Parathyroid adenoma (tissue), 2 donors: ENCODE data around the gene PPIE.
"Not testable (repeated sequence)": the region's sequence is repeated elsewhere in the genome, so short reads cannot be mapped to it uniquely, and the experiment has no call there.

Source experiments
- H2AFZ ChIP-seq: fragments of 300-600 bp; sonication (generic); one replicate; pipeline ENCODE4 v1.7.0; 2017; ENCODE audit warnings: antibody characterized with exemption, mild to moderate bottlenecking
- H3K27ac ChIP-seq: fragments of 300-600 bp; sonication (generic); one replicate; pipeline ENCODE4 v1.7.0; 2017
- H3K27me3 ChIP-seq: fragments of 300-600 bp; sonication (generic); one replicate; pipeline ENCODE4 v1.7.0; 2017; ENCODE audit warnings: low read length; ENCODE audit not compliant: control insufficient read depth, insufficient read depth
- H3K36me3 ChIP-seq: fragments of 300-600 bp; sonication (generic); one replicate; pipeline ENCODE4 v1.7.0; 2017; ENCODE audit warnings: low read length; ENCODE audit not compliant: control insufficient read depth, insufficient read depth
- H3K4me1 ChIP-seq: fragments of 300-600 bp; sonication (generic); one replicate; pipeline ENCODE4 v1.7.0; 2017; ENCODE audit warnings: control low read depth
- H3K4me2 ChIP-seq: fragments of 300-600 bp; sonication (generic); one replicate; pipeline ENCODE4 v1.7.0; 2017; ENCODE audit warnings: low read length
- H3K4me3 ChIP-seq: fragments of 300-600 bp; sonication (generic); one replicate; pipeline ENCODE4 v1.7.0; 2017; ENCODE audit warnings: low read depth, low read length
- H3K79me2 ChIP-seq: fragments of 300-600 bp; sonication (generic); one replicate; pipeline ENCODE4 v1.7.0; 2017; ENCODE audit warnings: control low read depth
- H3K9ac ChIP-seq: fragments of 300-600 bp; sonication (generic); one replicate; pipeline ENCODE4 v1.7.0; 2017; ENCODE audit warnings: mild to moderate bottlenecking
- H3K9me3 ChIP-seq: fragments of 300-600 bp; sonication (generic); one replicate; pipeline ENCODE4 v1.7.0; 2017; ENCODE audit warnings: low read length; ENCODE audit not compliant: control insufficient read depth
- CTCF ChIP-seq: fragments of 300-600 bp; sonication (generic); IDR thresholded peaks from one replicate; pipeline ENCODE4 v1.7.0; 2017; ENCODE audit warnings: antibody characterized with exemption, mild to moderate bottlenecking
- donor health status: primary hyperparathyroidism.

The PPIE gene

DNA sequence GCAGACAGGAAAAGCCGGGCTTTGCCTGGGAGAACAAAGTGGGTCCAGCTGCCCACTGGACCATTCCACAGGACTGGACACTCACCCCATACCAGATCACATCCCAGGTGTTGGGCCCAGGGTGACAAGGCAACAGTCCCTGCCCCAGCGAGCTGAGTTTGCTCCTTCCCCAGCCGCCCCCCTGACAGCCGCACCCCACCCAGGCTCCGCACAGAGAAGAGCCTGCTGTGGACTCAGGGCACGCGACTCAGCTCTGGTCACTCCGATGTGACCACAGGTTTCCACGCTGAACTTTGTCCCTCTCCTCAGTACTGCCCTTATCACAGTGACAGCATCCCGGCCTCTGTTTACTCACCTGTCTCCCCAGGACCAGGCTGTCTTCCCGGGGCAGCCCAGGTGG, 48.8 kb downstream of the PPIE start:
- no peak overlapping the region for H3K27ac ChIP-seq
- H3K9ac ChIP-seq = no peak overlapping the region
- H3K9me3 ChIP-seq = no peaks in the 10 kb centered on the region
- H3K79me2 ChIP-seq = no peaks in the 10 kb centered on the region
- H2AFZ ChIP-seq = no peak overlapping the region
- H3K4me1 ChIP-seq = no peaks in the 10 kb centered on the region
- H3K4me3 ChIP-seq = no peak overlapping the region
- H3K27me3 ChIP-seq = no peaks in the 10 kb centered on the region
- TF ChIP-seq CTCF = no peak
- no peaks in the 10 kb centered on the region for H3K36me3 ChIP-seq
- H3K4me2 ChIP-seq = no peak overlapping the region

- H3K4me1 ChIP-seq, H3K36me3 ChIP-seq, H3K4me2 ChIP-seq, H3K27ac ChIP-seq, H2AFZ ChIP-seq, H3K27me3 ChIP-seq, H3K4me3 ChIP-seq, H3K9ac ChIP-seq, H3K9me3 ChIP-seq, H3K79me2 ChIP-seq: not testable (repeated sequence)
These were observed 49.3 kb downstream of the PPIE start for GRCh38 chr1:39787964-39788363.

DNA sequence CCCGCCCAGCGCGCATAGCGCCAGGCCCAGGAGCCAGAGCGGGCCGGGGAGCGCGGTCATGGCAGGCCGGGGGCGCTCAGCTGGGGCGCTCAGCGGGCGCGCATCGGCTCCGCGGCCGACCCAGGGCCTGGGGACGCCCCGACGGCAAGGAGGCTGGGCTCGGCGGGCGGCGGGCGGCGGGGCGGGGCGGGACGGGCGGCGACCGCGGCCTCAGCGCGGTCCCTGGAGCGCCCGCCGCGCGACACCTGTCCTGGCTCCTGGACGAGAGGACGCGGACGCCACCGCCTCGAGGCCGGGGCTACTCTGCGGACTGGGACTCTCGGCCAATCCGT, 49.7 kb downstream of the PPIE start:
- H3K79me2 ChIP-seq = no peaks in the 10 kb centered on the region
- peak overlapping the region; percentile 26 for H3K4me2 ChIP-seq
- no peaks in the 10 kb centered on the region for H3K4me1 ChIP-seq
- no peaks in the 10 kb centered on the region for H3K36me3 ChIP-seq
- H3K4me3 ChIP-seq = no peak overlapping the region
- no peaks in the 10 kb centered on the region for H3K27me3 ChIP-seq
- H3K9ac ChIP-seq = no peak overlapping the region
- H3K27ac ChIP-seq = no peak overlapping the region
- H3K9me3 ChIP-seq = no peaks in the 10 kb centered on the region
- no peak overlapping the region for H2AFZ ChIP-seq
- TF ChIP-seq CTCF = no peak

- Histone ChIP-seq H3K9me3 (no peaks in the 10 kb centered on the region), H3K4me3 (no peak within 1 kb of the TSS), H3K36me3 (no peaks in the 10 kb centered on the region), H3K27me3 (peaks cover 2% of the 10 kb centered on the region), H3K27ac (no peak within 1 kb of the TSS), H3K79me2 (no peaks in the 10 kb centered on the region), H3K4me2 (peak within 1 kb of the TSS; percentile 26), H3K4me1 (no peaks in the 10 kb centered on the region), H3K9ac (no peak within 1 kb of the TSS), H2AFZ (peak within 1 kb of the TSS; percentile 46)
- TF ChIP-seq CTCF = no peak
These were observed 50.3 kb downstream of the PPIE start, which contains the start of gene BMP8B for GRCh38 chr1:39788758-39789570. TSS of gene BMP8B (minus strand) at chr1:39788865. CDS start at chr1:39788485, 380 bp downstream.

DNA sequence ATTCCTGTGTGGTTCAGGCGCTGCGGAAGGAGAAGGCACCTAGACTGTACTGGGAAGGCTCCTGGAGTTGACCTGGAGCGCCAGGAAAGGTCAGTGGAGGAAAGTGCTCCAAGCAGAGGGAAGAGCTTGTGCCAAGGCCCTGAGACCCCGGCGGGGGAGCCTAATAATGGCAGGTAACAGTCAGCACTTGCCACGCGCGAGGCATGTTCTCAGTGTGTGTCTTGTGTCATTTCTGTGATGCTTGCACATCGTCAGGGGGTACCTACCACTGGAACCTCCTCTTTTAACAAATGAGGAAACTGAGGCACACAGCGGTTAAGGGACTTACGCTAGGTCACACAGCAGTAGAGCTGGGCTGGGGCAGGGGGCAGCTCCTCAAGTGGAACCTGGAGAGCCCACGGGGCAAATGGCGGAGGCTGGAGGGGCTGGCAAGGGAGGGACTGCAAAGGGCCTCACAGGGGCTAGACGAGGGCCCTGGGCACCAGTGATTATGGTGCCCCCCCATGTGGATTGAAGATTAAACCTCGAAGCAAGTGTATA, 51.0 kb downstream of the PPIE start:
- H3K9ac ChIP-seq = no peak overlapping the region
- H3K27ac ChIP-seq = no peak overlapping the region
- no peak for TF ChIP-seq CTCF
- no peaks in the 10 kb centered on the region for H3K36me3 ChIP-seq
- H3K79me2 ChIP-seq = no peaks in the 10 kb centered on the region
- no peak overlapping the region for H3K4me3 ChIP-seq
- peak overlapping the region; percentile 46 for H2AFZ ChIP-seq
- no peak overlapping the region for H3K4me2 ChIP-seq
- no peaks in the 10 kb centered on the region for H3K9me3 ChIP-seq
- H3K27me3 ChIP-seq = peaks cover 2% of the 10 kb centered on the region
- no peaks in the 10 kb centered on the region for H3K4me1 ChIP-seq
